HEK293 (cell line): ENCODE results near the gene DDC.
A peak's percentile ranks its signal among the peaks of the same experiment; 100 is the strongest.

Experiments
- CTCF ChIA-PET: fragments of 350-600 bp; formaldehyde crosslinking; extraction: SDS; loops from one replicate; lab custom pipeline; 2021; ENCODE audit warnings: antibody characterized with exemption; lab: Yijun Ruan, JAX
- POLR2A ChIA-PET: fragments of 300-600 bp; formaldehyde crosslinking; extraction: SDS; loops from one replicate; lab custom pipeline; 2020; ENCODE audit warnings: antibody characterized with exemption, inconsistent platforms; lab: Yijun Ruan, JAX
- H3K27ac ChIP-seq: fragments of 200-500 bp; sonication (Bioruptor generic); 2 replicates; pipeline ENCODE4 v1.5.1; 2014; ENCODE audit warnings: low read depth, low read length, control low read depth, inconsistent platforms; ENCODE audit errors: extremely low read depth
- H3K36me3 ChIP-seq, 2 experiments: fragments of 200-500 bp in 1 of 2; sonication (Bioruptor generic) in 1 of 2; 1 replicate in 1 of 2; 2 replicates in 1 of 2; pipeline ENCODE4 v1.5.1; 2014 to 2017; ENCODE audit warnings: inconsistent platforms in 2 of 2, low read length in 2 of 2; ENCODE audit not compliant: control insufficient read depth in 2 of 2, insufficient read depth in 1 of 2
- H3K4me1 ChIP-seq: fragments of 200-500 bp; sonication (Bioruptor generic); 2 replicates; pipeline ENCODE4 v1.5.1; 2014; ENCODE audit warnings: mild to moderate bottlenecking, low read length, inconsistent platforms; ENCODE audit not compliant: control insufficient read depth, insufficient read depth
- H3K4me3 ChIP-seq: 2 replicates; pipeline ENCODE4 v1.5.1; 2011; ENCODE audit warnings: low read depth, mild to moderate bottlenecking, control low read depth, low read length, moderate library complexity
- H3K9me3 ChIP-seq: fragments of 200-500 bp; sonication (Bioruptor generic); 2 replicates; pipeline ENCODE4 v1.5.1; 2014; ENCODE audit warnings: low read depth, low read length, inconsistent platforms; ENCODE audit not compliant: control insufficient read depth, insufficient read depth
- HOXC10 ChIP-seq: sonication (generic); formaldehyde crosslinking; IDR thresholded peaks from 2 replicates; pipeline ENCODE4 v1.8.1; 2023; ENCODE audit warnings: mild to moderate bottlenecking, missing genetic modification reagents
- PRDM1 ChIP-seq: fragments of 450-650 bp; formaldehyde crosslinking; IDR thresholded peaks from 2 replicates; pipeline ENCODE4; 2016; ENCODE audit warnings: missing biosample characterization, missing genetic modification characterization
- SCRT1 ChIP-seq: fragments of 450-650 bp; formaldehyde crosslinking; IDR thresholded peaks from 2 replicates; pipeline ENCODE4 v1.5.1; 2016; ENCODE audit warnings: missing biosample characterization, missing genetic modification characterization, borderline replicate concordance
- TRIM28 ChIP-seq: IDR thresholded peaks from 2 replicates; pipeline ENCODE4 v1.6.1; 2011; ENCODE audit warnings: low read length, control low read depth, borderline replicate concordance
- YY2 ChIP-seq: fragments of 450-650 bp; formaldehyde crosslinking; IDR thresholded peaks from 2 replicates; pipeline ENCODE4 v1.5.1; 2016; ENCODE audit warnings: missing biosample characterization, missing genetic modification characterization
- ZFP37 ChIP-seq: fragments of 450-650 bp; formaldehyde crosslinking; IDR thresholded peaks from 2 replicates; pipeline ENCODE4 v1.5.1; 2016; ENCODE audit warnings: missing biosample characterization, missing genetic modification characterization
- ZNF155 ChIP-seq: fragments of 450-650 bp; formaldehyde crosslinking; IDR thresholded peaks from 2 replicates; pipeline ENCODE4 v1.5.1; 2016; ENCODE audit warnings: missing biosample characterization, missing genetic modification characterization
- ZNF2 ChIP-seq: fragments of 450-650 bp; formaldehyde crosslinking; IDR thresholded peaks from 2 replicates; pipeline ENCODE4 v1.5.1; 2016; ENCODE audit warnings: missing biosample characterization, missing genetic modification characterization
- ZNF248 ChIP-seq: fragments of 450-650 bp; formaldehyde crosslinking; IDR thresholded peaks from 2 replicates; pipeline ENCODE4 v1.5.1; 2017; ENCODE audit warnings: missing biosample characterization, missing genetic modification characterization
- ZNF266 ChIP-seq: fragments of 450-650 bp; formaldehyde crosslinking; IDR thresholded peaks from 2 replicates; pipeline ENCODE4 v1.5.1; 2016; ENCODE audit warnings: missing biosample characterization, missing genetic modification characterization, low read depth
- ZNF274 ChIP-seq, 2 experiments: fragments of 200-500 bp in 1 of 2; fragments of 450-650 bp in 1 of 2; sonication (Bioruptor generic) in 1 of 2; formaldehyde crosslinking in 1 of 2; IDR thresholded peaks; 2 replicates each; pipeline versions ENCODE4 v1.5.1 to v1.6.1; 2014 to 2016; ENCODE audit warnings: borderline replicate concordance in 1 of 2, inconsistent platforms in 1 of 2, low read length in 1 of 2, missing biosample characterization in 1 of 2, missing genetic modification characterization in 1 of 2
- ZNF366 ChIP-seq: fragments of 450-650 bp; formaldehyde crosslinking; conservative IDR thresholded peaks from 2 replicates; pipeline ENCODE4 v1.5.1; 2016; ENCODE audit warnings: missing biosample characterization, missing genetic modification characterization
- ZNF548 ChIP-seq: fragments of 450-650 bp; formaldehyde crosslinking; IDR thresholded peaks from 2 replicates; pipeline ENCODE4 v1.5.1; 2016; ENCODE audit warnings: missing biosample characterization, missing genetic modification characterization
- ZNF555 ChIP-seq: fragments of 450-650 bp; formaldehyde crosslinking; conservative IDR thresholded peaks from 2 replicates; pipeline ENCODE4 v1.5.1; 2017; ENCODE audit warnings: missing biosample characterization, mild to moderate bottlenecking, missing genetic modification characterization, inconsistent platforms
- ZNF610 ChIP-seq: fragments of 450-650 bp; formaldehyde crosslinking; IDR thresholded peaks from 2 replicates; pipeline ENCODE4 v1.5.1; 2016; ENCODE audit warnings: missing biosample characterization, missing genetic modification characterization, borderline replicate concordance
- ZNF707 ChIP-seq: fragments of 450-650 bp; formaldehyde crosslinking; IDR thresholded peaks from 2 replicates; pipeline ENCODE4 v1.5.1; 2016; ENCODE audit warnings: missing biosample characterization, missing genetic modification characterization
- ZNF776 ChIP-seq: fragments of 450-650 bp; formaldehyde crosslinking; IDR thresholded peaks from 2 replicates; pipeline ENCODE4 v1.5.0; 2017; ENCODE audit warnings: missing biosample characterization, missing genetic modification characterization, borderline replicate concordance
- TF ChIP-seq, protein P1 (sequence below): fragments of 450-650 bp; formaldehyde crosslinking; IDR thresholded peaks from 2 replicates; pipeline ENCODE4 v1.5.1; 2016; ENCODE audit warnings: missing biosample characterization, missing genetic modification characterization
- TF ChIP-seq, protein P2 (sequence below): fragments of 450-650 bp; formaldehyde crosslinking; IDR thresholded peaks from 2 replicates; pipeline ENCODE4 v1.5.1; 2016; ENCODE audit warnings: missing biosample characterization, missing genetic modification characterization

DDC gene

DNA sequence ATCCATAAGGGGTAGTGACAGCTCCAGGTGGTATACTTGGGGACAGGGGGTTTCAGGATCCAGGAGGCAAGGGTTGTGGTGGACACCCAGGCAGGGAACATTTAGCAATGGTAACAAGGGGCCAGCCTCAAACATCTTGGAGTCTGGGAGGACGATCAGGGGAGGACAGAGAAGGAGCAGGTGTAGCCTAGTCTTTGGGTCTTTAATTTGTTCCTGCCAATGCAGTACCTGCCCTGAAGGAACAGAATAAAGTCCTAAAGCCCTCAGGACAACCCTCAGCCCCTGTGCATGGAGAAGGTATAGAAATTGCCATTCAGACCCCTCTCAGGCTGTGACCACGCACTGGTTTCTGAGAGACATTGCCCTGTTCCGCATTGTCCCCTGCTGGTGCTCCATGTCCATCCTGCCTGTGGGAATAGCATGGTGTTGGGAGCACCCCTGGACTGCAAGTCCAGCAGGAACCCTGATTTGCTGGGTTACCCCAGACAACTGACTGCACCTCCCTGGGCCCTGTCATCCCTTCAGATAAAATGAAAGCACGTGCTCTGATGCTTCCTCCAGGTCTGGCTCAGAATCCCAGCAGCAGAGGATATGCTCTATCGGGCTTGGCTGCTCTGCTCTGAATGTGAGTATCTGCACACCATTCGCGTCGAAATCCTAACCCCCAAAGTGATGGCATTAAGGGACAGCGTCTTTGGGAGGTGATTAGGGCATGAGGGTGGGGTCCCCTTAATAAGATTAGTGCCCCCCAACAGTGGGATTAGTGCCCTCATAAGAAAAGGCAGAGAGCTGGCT lies 24.2 kb downstream of the DDC start:
- H3K4me1 ChIP-seq, result no peaks in the 10 kb centered on the region
- TF ChIP-seq ZNF2 (tag by site-specific recombination) (no peak), ZNF248 (no peak), HOXC10 (CRISPR knock-in tag) (no peak), ZNF707 (tag by site-specific recombination) (no peak), ZNF366 (no peak)
- TF ChIP-seq, all 188 proteins: peak for 0
- Histone ChIP-seq H3K36me3 (no peaks in the 10 kb centered on the region), H3K4me3 (no peak overlapping the region), H3K27ac (no peak overlapping the region), H3K9me3 (no peaks in the 10 kb centered on the region)
- ChIA-PET CTCF (no interaction called here), POLR2A (no interaction called here)

DNA sequence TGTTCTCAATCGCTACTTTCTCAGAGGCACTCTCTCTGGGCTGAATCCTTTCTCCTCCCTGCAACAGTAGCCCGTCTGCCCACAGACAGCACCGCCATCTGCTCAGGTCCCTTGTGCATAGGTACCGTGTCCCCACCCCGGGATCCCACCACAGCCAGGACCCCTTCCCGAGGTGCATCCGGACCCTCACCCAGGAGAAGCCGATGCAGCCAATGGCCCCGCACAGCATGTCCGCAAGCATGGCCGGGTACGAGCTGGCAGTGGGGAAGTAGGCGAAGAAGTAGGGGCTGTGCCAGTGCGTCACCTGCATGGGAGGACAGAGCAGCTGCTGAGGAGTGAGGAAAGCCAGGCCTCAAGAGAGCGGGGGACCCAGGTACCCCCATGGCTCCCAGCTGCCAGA lies 25.5 kb downstream of the DDC start:
- Histone ChIP-seq H3K36me3 (no peaks in the 10 kb centered on the region), H3K4me3 (no peak overlapping the region), H3K4me1 (no peaks in the 10 kb centered on the region), H3K27ac (no peak overlapping the region), H3K9me3 (no peaks in the 10 kb centered on the region)
- CTCF ChIA-PET, result interaction anchor here (0.5 to 0.7 kb wide), 2 partner anchors 37 to 830 kb away, joined by 3 to 5 read pairs; no protein-coding TSS in a partner anchor
- POLR2A ChIA-PET, result interaction anchor here (0.7 kb wide), 1 partner anchor 182 kb away, joined by 3 read pairs; no protein-coding TSS in a partner anchor
- peak; percentile 45; the same call in 1 of the 2 replicates for TF ChIP-seq PRDM1
- TF ChIP-seq ZNF274 (IDR thresholded peaks at IDR 0.05; ENCODE audit: low read length), result no peak
- TF ChIP-seq ZNF274 (tag by site-specific recombination; IDR thresholded peaks at IDR 0.05; ENCODE audit: borderline replicate concordance), result no peak
- no peak for TF ChIP-seq ZNF610 (tag by site-specific recombination)
- TF ChIP-seq, all 188 proteins: peak for 1

DNA sequence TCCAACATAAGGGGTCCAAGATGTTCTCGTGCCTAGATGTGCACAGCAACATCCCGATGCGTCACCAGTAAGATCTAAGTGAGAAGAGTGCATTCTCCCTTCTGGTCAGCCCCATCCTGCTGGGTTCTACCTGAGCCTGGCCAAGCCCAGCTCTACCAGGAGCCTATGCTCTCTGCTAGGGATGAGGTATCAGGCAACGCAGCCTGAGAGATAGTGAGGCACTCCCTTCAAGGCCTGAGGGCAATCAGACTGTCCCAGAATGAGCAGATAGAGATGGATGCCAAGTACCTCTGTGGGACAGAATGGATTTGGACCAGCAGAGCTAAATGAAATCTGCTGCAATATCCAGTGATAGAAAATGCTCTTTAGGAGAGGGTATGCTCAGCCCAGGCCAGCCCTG lies 26.7 kb downstream of the DDC start:
- Histone ChIP-seq H3K4me3 (no peak overlapping the region), H3K9me3 (no peaks in the 10 kb centered on the region), H3K36me3 (no peaks in the 10 kb centered on the region), H3K4me1 (no peaks in the 10 kb centered on the region)
- POLR2A ChIA-PET, result no interaction called here
- TF ChIP-seq TRIM28, result no peak
- no peak for TF ChIP-seq ZNF266 (tag by site-specific recombination)
- TF ChIP-seq ZFP37, result no peak
- TF ChIP-seq, all 188 proteins: peak for 0
- CTCF ChIA-PET, result interaction anchor here (0.6 kb wide), 1 partner anchor 85 kb away, joined by 3 read pairs; no protein-coding TSS in a partner anchor
- no peak overlapping the region for H3K27ac ChIP-seq

DNA sequence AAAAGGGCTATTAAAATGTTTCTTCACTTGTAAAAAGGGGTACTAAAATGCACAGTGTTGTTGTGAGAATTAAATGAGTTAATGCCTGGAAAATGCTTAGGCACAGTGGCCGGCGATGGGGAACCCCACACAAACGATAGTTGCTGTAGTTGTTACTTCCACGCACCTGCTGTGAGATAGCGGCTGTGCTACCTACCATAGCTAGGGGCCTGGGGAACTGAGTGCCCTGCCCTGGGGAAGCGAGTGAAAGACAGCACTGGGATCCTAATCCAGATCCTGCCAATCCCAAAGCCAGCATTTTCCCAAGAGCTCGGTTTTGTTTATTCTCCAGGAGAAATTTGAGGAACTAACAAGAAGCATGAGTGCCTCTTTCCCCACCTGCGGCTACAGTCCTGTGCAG lies 27.8 kb downstream of the DDC start:
- Histone ChIP-seq H3K9me3 (no peaks in the 10 kb centered on the region), H3K36me3 (no peaks in the 10 kb centered on the region), H3K27ac (no peak overlapping the region), H3K4me3 (no peak overlapping the region), H3K4me1 (no peaks in the 10 kb centered on the region)
- ChIA-PET POLR2A (no interaction called here), CTCF (no interaction called here)
- TF ChIP-seq, protein P1, sequence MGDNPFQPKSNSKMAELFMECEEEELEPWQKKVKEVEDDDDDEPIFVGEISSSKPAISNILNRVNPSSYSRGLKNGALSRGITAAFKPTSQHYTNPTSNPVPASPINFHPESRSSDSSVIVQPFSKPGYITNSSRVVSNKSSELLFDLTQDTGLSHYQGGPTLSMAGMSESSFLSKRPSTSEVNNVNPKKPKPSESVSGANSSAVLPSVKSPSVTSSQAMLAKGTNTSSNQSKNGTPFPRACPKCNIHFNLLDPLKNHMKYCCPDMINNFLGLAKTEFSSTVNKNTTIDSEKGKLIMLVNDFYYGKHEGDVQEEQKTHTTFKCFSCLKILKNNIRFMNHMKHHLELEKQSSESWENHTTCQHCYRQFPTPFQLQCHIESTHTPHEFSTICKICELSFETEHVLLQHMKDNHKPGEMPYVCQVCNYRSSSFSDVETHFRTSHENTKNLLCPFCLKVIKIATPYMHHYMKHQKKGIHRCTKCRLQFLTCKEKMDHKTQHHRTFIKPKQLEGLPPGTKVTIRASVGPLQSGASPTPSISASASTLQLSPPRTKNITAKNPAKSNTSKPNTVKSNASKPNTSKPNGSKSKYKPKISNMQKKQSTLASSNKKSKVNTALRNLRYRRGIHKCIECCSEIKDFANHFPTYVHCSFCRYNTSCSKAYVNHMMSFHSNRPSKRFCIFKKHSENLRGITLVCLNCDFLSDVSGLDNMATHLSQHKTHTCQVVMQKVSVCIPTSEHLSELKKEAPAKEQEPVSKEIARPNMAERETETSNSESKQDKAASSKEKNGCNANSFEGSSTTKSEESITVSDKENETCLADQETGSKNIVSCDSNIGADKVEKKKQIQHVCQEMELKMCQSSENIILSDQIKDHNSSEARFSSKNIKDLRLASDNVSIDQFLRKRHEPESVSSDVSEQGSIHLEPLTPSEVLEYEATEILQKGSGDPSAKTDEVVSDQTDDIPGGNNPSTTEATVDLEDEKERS (tag by site-specific recombination), result no peak
- no peak for TF ChIP-seq ZNF155 (tag by site-specific recombination)
- TF ChIP-seq ZNF776 (tag by site-specific recombination), result no peak
- TF ChIP-seq, protein P2, sequence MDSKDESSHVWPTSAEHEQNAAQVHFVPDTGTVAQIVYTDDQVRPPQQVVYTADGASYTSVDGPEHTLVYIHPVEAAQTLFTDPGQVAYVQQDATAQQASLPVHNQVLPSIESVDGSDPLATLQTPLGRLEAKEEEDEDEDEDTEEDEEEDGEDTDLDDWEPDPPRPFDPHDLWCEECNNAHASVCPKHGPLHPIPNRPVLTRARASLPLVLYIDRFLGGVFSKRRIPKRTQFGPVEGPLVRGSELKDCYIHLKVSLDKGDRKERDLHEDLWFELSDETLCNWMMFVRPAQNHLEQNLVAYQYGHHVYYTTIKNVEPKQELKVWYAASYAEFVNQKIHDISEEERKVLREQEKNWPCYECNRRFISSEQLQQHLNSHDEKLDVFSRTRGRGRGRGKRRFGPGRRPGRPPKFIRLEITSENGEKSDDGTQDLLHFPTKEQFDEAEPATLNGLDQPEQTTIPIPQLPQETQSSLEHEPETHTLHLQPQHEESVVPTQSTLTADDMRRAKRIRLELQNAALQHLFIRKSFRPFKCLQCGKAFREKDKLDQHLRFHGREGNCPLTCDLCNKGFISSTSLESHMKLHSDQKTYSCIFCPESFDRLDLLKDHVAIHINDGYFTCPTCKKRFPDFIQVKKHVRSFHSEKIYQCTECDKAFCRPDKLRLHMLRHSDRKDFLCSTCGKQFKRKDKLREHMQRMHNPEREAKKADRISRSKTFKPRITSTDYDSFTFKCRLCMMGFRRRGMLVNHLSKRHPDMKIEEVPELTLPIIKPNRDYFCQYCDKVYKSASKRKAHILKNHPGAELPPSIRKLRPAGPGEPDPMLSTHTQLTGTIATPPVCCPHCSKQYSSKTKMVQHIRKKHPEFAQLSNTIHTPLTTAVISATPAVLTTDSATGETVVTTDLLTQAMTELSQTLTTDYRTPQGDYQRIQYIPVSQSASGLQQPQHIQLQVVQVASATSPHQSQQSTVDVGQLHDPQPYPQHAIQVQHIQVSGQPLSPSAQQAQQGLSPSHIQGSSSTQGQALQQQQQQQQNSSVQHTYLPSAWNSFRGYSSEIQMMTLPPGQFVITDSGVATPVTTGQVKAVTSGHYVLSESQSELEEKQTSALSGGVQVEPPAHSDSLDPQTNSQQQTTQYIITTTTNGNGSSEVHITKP (tag by site-specific recombination), result no peak
- TF ChIP-seq ZNF555 (tag by site-specific recombination), result no peak
- no peak for TF ChIP-seq ZNF548 (tag by site-specific recombination)
- TF ChIP-seq YY2 (tag by site-specific recombination), result no peak
- TF ChIP-seq SCRT1 (tag by site-specific recombination), result no peak
